ENCODE measurements around the gene TUBB. TPM values are rescaled to one million over a fixed set of nuclear protein-coding genes. Genes with fewer than 3 reads are reported as not detected.

Gene TUBB
- total and polyA plus RNA-seq, 12 donors: 144 to 440 (median 189) TPM

DNA sequence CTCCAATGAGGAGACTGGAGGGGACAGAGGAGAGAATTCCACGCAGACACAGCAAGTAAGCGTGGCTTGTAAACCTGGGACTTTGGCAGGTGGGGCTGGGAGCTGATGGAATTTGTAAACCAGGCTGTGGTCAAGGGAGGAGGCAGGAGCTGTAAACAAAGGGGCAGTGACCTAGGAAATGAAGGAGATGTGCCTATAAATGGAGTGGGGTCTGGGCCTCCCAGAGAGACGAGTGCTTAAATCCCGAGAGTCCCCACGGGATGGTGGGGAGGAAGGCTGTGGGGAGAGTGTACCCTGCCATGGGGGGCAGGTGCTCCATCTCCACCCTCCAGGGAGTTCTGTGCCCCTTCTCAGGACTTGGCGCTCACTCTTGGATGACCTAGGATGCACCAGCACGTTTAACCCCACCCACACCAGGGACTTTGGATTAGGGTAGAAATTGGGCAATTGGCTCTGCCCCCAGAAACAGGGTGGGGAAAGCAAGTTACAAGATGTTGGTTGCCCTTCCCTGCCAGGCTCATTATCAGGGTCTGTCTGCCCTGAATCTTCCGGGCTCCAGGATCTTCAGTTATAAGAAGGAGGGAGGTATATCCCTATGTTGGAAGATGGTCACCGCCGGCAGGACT, 43.4 kb upstream of the TUBB start:
- TF ChIP-seq, protein P1, sequence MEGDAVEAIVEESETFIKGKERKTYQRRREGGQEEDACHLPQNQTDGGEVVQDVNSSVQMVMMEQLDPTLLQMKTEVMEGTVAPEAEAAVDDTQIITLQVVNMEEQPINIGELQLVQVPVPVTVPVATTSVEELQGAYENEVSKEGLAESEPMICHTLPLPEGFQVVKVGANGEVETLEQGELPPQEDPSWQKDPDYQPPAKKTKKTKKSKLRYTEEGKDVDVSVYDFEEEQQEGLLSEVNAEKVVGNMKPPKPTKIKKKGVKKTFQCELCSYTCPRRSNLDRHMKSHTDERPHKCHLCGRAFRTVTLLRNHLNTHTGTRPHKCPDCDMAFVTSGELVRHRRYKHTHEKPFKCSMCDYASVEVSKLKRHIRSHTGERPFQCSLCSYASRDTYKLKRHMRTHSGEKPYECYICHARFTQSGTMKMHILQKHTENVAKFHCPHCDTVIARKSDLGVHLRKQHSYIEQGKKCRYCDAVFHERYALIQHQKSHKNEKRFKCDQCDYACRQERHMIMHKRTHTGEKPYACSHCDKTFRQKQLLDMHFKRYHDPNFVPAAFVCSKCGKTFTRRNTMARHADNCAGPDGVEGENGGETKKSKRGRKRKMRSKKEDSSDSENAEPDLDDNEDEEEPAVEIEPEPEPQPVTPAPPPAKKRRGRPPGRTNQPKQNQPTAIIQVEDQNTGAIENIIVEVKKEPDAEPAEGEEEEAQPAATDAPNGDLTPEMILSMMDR (IDR thresholded peaks at IDR 0.05): no peak
- Histone ChIP-seq H3K27me3 (no peaks in the 10 kb centered on the region), H3K4me3 (no peak overlapping the region), H3K27ac (no peak overlapping the region), H3K9me3 (no peaks in the 10 kb centered on the region), H3K4me1 (peaks cover 11 to 54% (median 42%) of the 10 kb centered on the region in 9 donors), H3K36me3 (peaks cover 0 to 62% (median 35%) of the 10 kb centered on the region in 9 donors)
- intact Hi-C loops (cut with DNase I): loop anchor here in 8 of 10 donors (5.0 to 10.0 kb wide), 2 partner anchors 192 to 201 kb away; partner anchors contain the start of gene HLA-E (in 4 of the 8)
- no peak for ATAC-seq
- WGBS, 2 donors: 81 to 86% methylated on average over 10 of the region's 10 CpGs
- DNase-seq: no peak

DNA sequence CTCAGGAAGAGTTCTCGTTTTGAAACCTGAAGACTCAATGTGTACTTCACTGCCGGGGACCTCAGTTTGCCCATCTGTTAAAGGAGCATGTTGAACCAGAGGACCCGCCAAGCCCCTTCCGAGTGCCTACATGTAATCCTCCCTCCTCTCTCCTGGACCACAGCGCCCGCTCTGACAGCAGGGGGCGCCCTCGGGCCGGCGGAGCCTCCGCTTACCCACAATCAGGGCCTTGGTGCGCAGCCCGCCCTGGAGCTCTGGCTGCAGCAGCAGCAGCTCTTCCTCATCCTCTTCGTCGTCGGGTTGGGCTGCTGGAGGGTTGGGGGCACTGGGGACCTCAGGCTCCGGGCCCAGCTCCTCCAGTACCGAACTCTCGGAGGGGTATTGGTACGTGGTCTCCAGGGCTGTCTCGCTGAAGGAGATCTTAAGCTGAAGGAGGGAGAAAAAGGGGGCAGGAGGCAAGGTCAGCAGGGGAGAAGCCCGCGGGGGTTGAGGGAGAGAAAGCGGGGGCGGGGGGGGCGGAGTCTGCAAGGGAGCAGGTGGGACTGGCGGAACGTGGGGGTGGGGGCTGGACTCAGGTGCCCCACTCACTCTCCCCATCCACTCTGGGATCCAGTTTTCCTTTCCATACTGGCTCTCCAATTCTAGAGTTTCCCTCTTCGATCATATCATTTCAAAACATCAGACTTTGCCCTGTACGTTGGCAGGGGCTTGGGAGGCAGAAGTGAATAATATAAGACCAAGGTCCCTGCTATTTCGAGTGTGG, 41.0 kb upstream of the TUBB start:
- 17 to 21% methylated on average over 26 to 31 of the region's 31 CpGs for WGBS, 2 donors

DNA sequence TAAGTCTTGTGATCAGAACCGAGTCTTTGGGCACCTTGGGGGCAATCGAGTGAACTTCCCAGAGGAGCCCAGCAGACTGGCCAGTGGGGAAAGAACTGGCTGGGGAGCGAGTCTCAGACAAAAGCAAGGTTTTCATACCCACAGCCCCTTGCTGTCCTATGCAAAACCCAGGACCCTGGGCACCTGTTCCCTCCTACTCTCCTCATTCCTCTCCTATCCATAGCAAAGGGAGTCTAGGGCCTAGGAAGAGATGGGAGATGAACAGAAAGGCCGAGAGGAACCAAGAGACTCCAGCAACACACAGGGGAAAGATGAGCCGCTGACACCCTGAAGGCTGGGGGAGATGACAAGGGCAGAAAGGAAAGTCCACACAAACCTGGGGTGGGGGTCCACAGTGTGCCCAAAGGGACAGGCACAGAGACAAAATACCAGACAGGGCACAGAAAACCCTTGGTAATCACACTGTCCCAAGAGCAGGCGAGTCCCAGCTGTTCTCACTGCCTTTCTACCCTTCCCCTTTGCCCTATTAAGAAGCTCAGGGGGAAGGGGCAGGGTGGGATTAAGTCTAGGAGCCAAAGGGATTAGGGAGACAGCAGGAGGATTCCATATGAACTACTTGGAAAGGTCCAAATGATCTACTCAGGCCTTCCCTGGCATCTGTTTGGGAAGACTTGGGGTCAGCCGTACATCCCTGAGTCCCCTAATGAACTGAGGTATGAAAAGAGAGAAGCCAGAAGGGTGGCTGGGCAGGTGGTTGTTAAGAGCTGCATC, 40.2 kb upstream of the TUBB start:
- no peak for DNase-seq
- TF ChIP-seq, protein P1 (IDR thresholded peaks at IDR 0.05): no peak
- peaks cover 0 to 69% (median 35%) of the 10 kb centered on the region in 9 donors for H3K36me3 ChIP-seq
- peak overlapping the region in 7 of 10 donors; percentile 8 to 100 (median 51) for H3K27ac ChIP-seq
- H3K27me3 ChIP-seq: no peaks in the 10 kb centered on the region
- intact Hi-C loops (cut with DNase I): loop anchor here (1.0 to 10.0 kb wide), 6 partner anchors 42 to 205 kb away; partner anchors contain the start of genes HLA-E (in 4 of the 10) and DDR1 (in 1 of the 10)
- peaks cover 16 to 65% (median 54%) of the 10 kb centered on the region in 9 donors for H3K4me1 ChIP-seq
- 68 to 80% methylated on average over 7 of the region's 7 CpGs for WGBS, 2 donors
- no peaks in the 10 kb centered on the region for H3K9me3 ChIP-seq
- H3K4me3 ChIP-seq: peak overlapping the region in 5 of 10 donors; percentile 20 to 75 (median 28)
- no peak for ATAC-seq

More for the DNA sequence above, 41.0 kb upstream of the TUBB start:
- DNase-seq: peak; percentile 87 to 92
- peaks cover 0 to 69% (median 35%) of the 10 kb centered on the region in 9 donors for H3K36me3 ChIP-seq
- ATAC-seq: peak; percentile 71 to 84 (median 74)
- peak overlapping the region in 7 of 10 donors; percentile 3 to 75 (median 22) for H3K4me3 ChIP-seq
- H3K27ac ChIP-seq: peak overlapping the region in 8 of 10 donors; percentile 8 to 100 (median 34)
- TF ChIP-seq, protein P1 (IDR thresholded peaks at IDR 0.05): peak in 8 of 9 donors; percentile 93 to 97 (median 96)
- intact Hi-C loops (cut with DNase I): loop anchor here in 9 of 10 donors (1.0 to 10.0 kb wide), 4 partner anchors 43 to 198 kb away; partner anchors contain the start of gene HLA-E (in 4 of the 9)
- no peaks in the 10 kb centered on the region for H3K27me3 ChIP-seq
- peaks cover 14 to 57% (median 52%) of the 10 kb centered on the region in 9 donors for H3K4me1 ChIP-seq
- no peaks in the 10 kb centered on the region for H3K9me3 ChIP-seq

All from heart right ventricle (tissue), 16 donors.